ENCODE data around the gene HECA. TPM values are rescaled to one million over a fixed set of nuclear protein-coding genes. Genes with fewer than 3 reads are reported as not detected.
"Not testable (repeated sequence)": the region's sequence is repeated elsewhere in the genome, so short reads cannot be mapped to it uniquely, and the experiment has no call there.

The HECA gene
- polyA plus RNA-seq, 1 experiment = 9.5 TPM

GRCh38 chr6:139153855-139154254 is 19.0 kb downstream of the HECA start:
- Histone ChIP-seq H3K4me3 (ENCODE audit: low read depth, low read length) (no peak overlapping the region), H3K36me3 (ENCODE audit: control insufficient read depth, insufficient read depth, low read length) (no peaks in the 10 kb centered on the region), H3K27me3 (ENCODE audit: control insufficient read depth, insufficient read depth, low read length) (no peaks in the 10 kb centered on the region)
- peak; percentile 9 for DNase-seq (ENCODE audit: low read depth)
- POLR2A ChIA-PET = no interaction called here
- CTCF ChIA-PET = interaction anchor here (0.6 to 1.3 kb wide), 3 partner anchors 10 to 16 kb away, joined by 3 read pairs; no protein-coding TSS in a partner anchor
- no peak for TF ChIP-seq CTCF (IDR thresholded peaks at IDR 0.05; ENCODE audit: insufficient read depth, low read depth, low read length)

GRCh38 chr6:139154881-139155547 is 20.1 kb downstream of the HECA start:
- Histone ChIP-seq H3K27me3 (ENCODE audit: control insufficient read depth, insufficient read depth, low read length) (no peaks in the 10 kb centered on the region), H3K4me3 (ENCODE audit: low read depth, low read length) (no peak overlapping the region), H3K36me3 (ENCODE audit: control insufficient read depth, insufficient read depth, low read length) (no peaks in the 10 kb centered on the region)
- POLR2A ChIA-PET = no interaction called here
- no peak for DNase-seq (ENCODE audit: low read depth)
- TF ChIP-seq CTCF (IDR thresholded peaks at IDR 0.05; ENCODE audit: insufficient read depth, low read depth, low read length) = no peak
- CTCF ChIA-PET = interaction anchor here (1.3 kb wide), 1 partner anchor 11 kb away, joined by 3 read pairs; no protein-coding TSS in a partner anchor

- no peaks in the 10 kb centered on the region for H3K27me3 ChIP-seq (ENCODE audit: control insufficient read depth, insufficient read depth, low read length)
- POLR2A ChIA-PET = no interaction called here
- H3K36me3 ChIP-seq (ENCODE audit: control insufficient read depth, insufficient read depth, low read length) = no peaks in the 10 kb centered on the region
- no peak overlapping the region for H3K4me3 ChIP-seq (ENCODE audit: low read depth, low read length)
- no peak for DNase-seq (ENCODE audit: low read depth)
- CTCF ChIA-PET = interaction anchor here (0.6 kb wide), 1 partner anchor 173 kb away, joined by 4 read pairs; no protein-coding TSS in a partner anchor
- TF ChIP-seq CTCF (IDR thresholded peaks at IDR 0.05; ENCODE audit: insufficient read depth, low read depth, low read length) = no peak
Observed at GRCh38 chr6:139156102-139156501, 21.2 kb downstream of the HECA start.

GRCh38 chr6:139156551-139156950 is 21.7 kb downstream of the HECA start:
- Histone ChIP-seq H3K27me3 (ENCODE audit: control insufficient read depth, insufficient read depth, low read length) (no peaks in the 10 kb centered on the region), H3K36me3 (ENCODE audit: control insufficient read depth, insufficient read depth, low read length) (no peaks in the 10 kb centered on the region), H3K4me3 (ENCODE audit: low read depth, low read length) (no peak overlapping the region)
- DNase-seq (ENCODE audit: low read depth) = no peak
- TF ChIP-seq CTCF (IDR thresholded peaks at IDR 0.05; ENCODE audit: insufficient read depth, low read depth, low read length) = no peak
- ChIA-PET POLR2A (no interaction called here), CTCF (interaction anchor here (0.6 kb wide), 1 partner anchor 173 kb away, joined by 4 read pairs; no protein-coding TSS in a partner anchor)

GRCh38 chr6:139157086-139157485 is 22.2 kb downstream of the HECA start:
- H3K36me3 ChIP-seq (ENCODE audit: control insufficient read depth, insufficient read depth, low read length); CTCF ChIA-PET; H3K4me3 ChIP-seq (ENCODE audit: low read depth, low read length); DNase-seq (ENCODE audit: low read depth); H3K27me3 ChIP-seq (ENCODE audit: control insufficient read depth, insufficient read depth, low read length); POLR2A ChIA-PET: not testable (repeated sequence)

GRCh38 chr6:139159016-139159415 is 24.1 kb downstream of the HECA start:
- no peak overlapping the region for H3K4me3 ChIP-seq (ENCODE audit: low read depth, low read length)
- ChIA-PET CTCF (interaction anchor here (0.7 kb wide), 2 partner anchors 14 to 553 kb away, joined by 3 to 5 read pairs; no protein-coding TSS in a partner anchor), POLR2A (no interaction called here)
- H3K27me3 ChIP-seq (ENCODE audit: control insufficient read depth, insufficient read depth, low read length) = no peaks in the 10 kb centered on the region
- DNase-seq (ENCODE audit: low read depth) = no peak
- no peaks in the 10 kb centered on the region for H3K36me3 ChIP-seq (ENCODE audit: control insufficient read depth, insufficient read depth, low read length)
- no peak for TF ChIP-seq CTCF (IDR thresholded peaks at IDR 0.05; ENCODE audit: insufficient read depth, low read depth, low read length)

All from BJ (cell line).